ENCODE data around the gene COA6. TPM values are rescaled to one million over a fixed set of nuclear protein-coding genes. Genes with fewer than 3 reads are reported as not detected.
"Not testable (repeated sequence)": the region's sequence is repeated elsewhere in the genome, so short reads cannot be mapped to it uniquely, and the experiment has no call there.

Gene COA6
- 33.2 and 40.9 TPM in 2 replicates for total RNA-seq
- polyA plus RNA-seq (2012): 32.4 TPM

GRCh38 chr1:234373064-234373958 is at the start of gene COA6:
Gene COA6 (plus strand): TSS chr1:234373456. CDS start chr1:234373467, 11 bp downstream.
- DNase-seq (ENCODE audit: low read depth): peak; percentile 97

- DNase-seq (ENCODE audit: low read depth): peak; percentile 18
These were observed 48.4 kb upstream of the COA6 start for GRCh38 chr1:234324821-234325220.

- no peak for DNase-seq (ENCODE audit: low read depth)
These were observed 47.3 kb upstream of the COA6 start for GRCh38 chr1:234325878-234326496.

- DNase-seq (ENCODE audit: low read depth): peak; percentile 31
These were observed 46.5 kb upstream of the COA6 start for GRCh38 chr1:234326497-234327366.

- no peak for DNase-seq (ENCODE audit: low read depth)
These were observed 45.6 kb upstream of the COA6 start for GRCh38 chr1:234327577-234328164.

GRCh38 chr1:234330843-234331215 is 42.4 kb upstream of the COA6 start:
- DNase-seq (ENCODE audit: low read depth): no peak

- no peak for DNase-seq (ENCODE audit: low read depth)
These were observed 41.7 kb upstream of the COA6 start for GRCh38 chr1:234331507-234331906.

GRCh38 chr1:234336359-234336758 is 36.9 kb upstream of the COA6 start:
- DNase-seq (ENCODE audit: low read depth): no peak

GRCh38 chr1:234337233-234337632 is 36.0 kb upstream of the COA6 start:
- no peak for DNase-seq (ENCODE audit: low read depth)

GRCh38 chr1:234340528-234340927 is 32.7 kb upstream of the COA6 start:
- DNase-seq (ENCODE audit: low read depth): no peak

- DNase-seq (ENCODE audit: low read depth): no peak
These were observed 30.5 kb upstream of the COA6 start for GRCh38 chr1:234342774-234343173.

- DNase-seq (ENCODE audit: low read depth): no peak
These were observed 28.0 kb upstream of the COA6 start for GRCh38 chr1:234345237-234345636.

GRCh38 chr1:234348964-234349363 is 24.3 kb upstream of the COA6 start:
- DNase-seq (ENCODE audit: low read depth): no peak

- DNase-seq (ENCODE audit: low read depth): no peak
These were observed 17.3 kb upstream of the COA6 start for GRCh38 chr1:234355782-234356510.

GRCh38 chr1:234356615-234357269 is 16.5 kb upstream of the COA6 start:
- not testable (repeated sequence) for DNase-seq (ENCODE audit: low read depth)

- DNase-seq (ENCODE audit: low read depth): no peak
These were observed 15.4 kb upstream of the COA6 start for GRCh38 chr1:234357831-234358230.

GRCh38 chr1:234361102-234361603 is 12.1 kb upstream of the COA6 start:
- DNase-seq (ENCODE audit: low read depth): no peak

- no peak for DNase-seq (ENCODE audit: low read depth)
These were observed 10.7 kb upstream of the COA6 start for GRCh38 chr1:234362558-234362957.

GRCh38 chr1:234368320-234369032 is 4.8 kb upstream of the COA6 start:
- DNase-seq (ENCODE audit: low read depth): no peak
